ENCODE results near the gene SLC39A7. TPM values are rescaled to one million over a fixed set of nuclear protein-coding genes. Genes with fewer than 3 reads are reported as not detected.

Gene SLC39A7
- total and polyA plus RNA-seq, 2 of the 13 experiments (the other 11 are each of a cell fraction or from before 2014, with no cell fraction given): 142 to 229 TPM

GRCh38 chr6:33200219-33201146 lies at the start of gene SLC39A7, which contains the start of gene RXRB (continued):
- TF ChIP-seq POLR2G (IDR thresholded peaks at IDR 0.05; ENCODE audit: low read depth, low read length): peak; percentile 85
- TF ChIP-seq ZNF598 (CRISPR knock-in tag; IDR thresholded peaks at IDR 0.05; ENCODE audit: borderline replicate concordance): peak; percentile 46; the same call in 1 of the 2 replicates
- no peak for TF ChIP-seq TBP (CRISPR knock-in tag; IDR thresholded peaks at IDR 0.05)
- TF ChIP-seq TFE3 (CRISPR knock-in tag; IDR thresholded peaks at IDR 0.05): 0 out of 2 replicates have a peak, but pooled peaks have one; percentile 5
- peak; percentile 20 for TF ChIP-seq JARID2 (CRISPR knock-in tag; IDR thresholded peaks at IDR 0.05; ENCODE audit: insufficient replicate concordance)
- TF ChIP-seq HCFC1 (IDR thresholded peaks at IDR 0.05; ENCODE audit: low read depth, low read length): peak; percentile 91
- TF ChIP-seq TMF1 (CRISPR knock-in tag; IDR thresholded peaks at IDR 0.05; ENCODE audit: low read depth): peak; percentile 31; the same call in 1 of the 2 replicates
- TF ChIP-seq ZHX2 (IDR thresholded peaks at IDR 0.05; ENCODE audit: low read depth): peak; percentile 95
- peak; percentile 92; the same call in 1 of the 2 replicates for TF ChIP-seq ZHX2 (CRISPR knock-in tag; IDR thresholded peaks at IDR 0.05; ENCODE audit: borderline replicate concordance)
- TF ChIP-seq ZNF292 (CRISPR knock-in tag; IDR thresholded peaks at IDR 0.05; ENCODE audit: borderline replicate concordance, low read depth): no peak
- peak; percentile 78; the same call in 1 of the 2 replicates for TF ChIP-seq REPIN1 (CRISPR knock-in tag; IDR thresholded peaks at IDR 0.05; ENCODE audit: borderline replicate concordance, low read depth)
- peak; percentile 31; the same call in 1 of the 2 replicates for TF ChIP-seq ATF3 (CRISPR knock-in tag; IDR thresholded peaks at IDR 0.05)
- peak; percentile 51; the same call in 1 of the 2 replicates for TF ChIP-seq AHDC1 (CRISPR knock-in tag; IDR thresholded peaks at IDR 0.05; ENCODE audit: borderline replicate concordance)
